Measurements from ENCODE around the gene COTL1. TPM values are rescaled to one million over a fixed set of nuclear protein-coding genes. Genes with fewer than 3 reads are reported as not detected.

The COTL1 gene
- total and polyA plus RNA-seq, 2 of the 13 experiments (the other 11 are each of a cell fraction or from before 2014, with no cell fraction given), result 8.7 to 16.9 TPM

GRCh38 chr16:84643180-84643583 lies 25.3 kb upstream of the COTL1 start (continued):
- peak; percentile 44; the same call in 1 of the 2 replicates for TF ChIP-seq IKZF5 (CRISPR knock-in tag; IDR thresholded peaks at IDR 0.05)
- TF ChIP-seq AKNA (CRISPR knock-in tag; IDR thresholded peaks at IDR 0.05; ENCODE audit: borderline replicate concordance), result no peak
- TF ChIP-seq YEATS2 (CRISPR knock-in tag; IDR thresholded peaks at IDR 0.05; ENCODE audit: borderline replicate concordance), result 0 out of 2 replicates have a peak, but pooled peaks have one; percentile 30
- no peak for TF ChIP-seq ADNP (CRISPR knock-in tag; IDR thresholded peaks at IDR 0.05)
- no peak for TF ChIP-seq POLR2A (IDR thresholded peaks at IDR 0.05; ENCODE audit: insufficient read depth in 1 of 2, low read depth in 2 of 2, low read length in 2 of 2)
- TF ChIP-seq ZNF234 (CRISPR knock-in tag; conservative IDR thresholded peaks at IDR 0.05), result no peak
- TF ChIP-seq ZNF775 (CRISPR knock-in tag; IDR thresholded peaks at IDR 0.05; ENCODE audit: borderline replicate concordance), result peak; percentile 98
- no peak for TF ChIP-seq ZNF530 (CRISPR knock-in tag; IDR thresholded peaks at IDR 0.05; ENCODE audit: low read depth)
- TF ChIP-seq ZNF263 (CRISPR knock-in tag; IDR thresholded peaks at IDR 0.05), result peak; percentile 95
- peak; percentile 22; the same call in 1 of the 2 replicates for TF ChIP-seq RXRB (CRISPR knock-in tag; IDR thresholded peaks at IDR 0.05; ENCODE audit: borderline replicate concordance)
- TF ChIP-seq ZFP91 (CRISPR knock-in tag; IDR thresholded peaks at IDR 0.05; ENCODE audit: borderline replicate concordance), result peak; percentile 49; the same call in 1 of the 2 replicates
- no peak for TF ChIP-seq ZNF33B (CRISPR knock-in tag; IDR thresholded peaks at IDR 0.05)
- TF ChIP-seq XRCC5 (optimal IDR thresholded peaks at IDR 0.05; ENCODE audit: low read length), result no peak
